IgD-negative memory B cell (primary cell): ENCODE measurements around the gene SPCS3. TPM values are rescaled to one million over a fixed set of nuclear protein-coding genes. Genes with fewer than 3 reads are reported as not detected.
"Not testable (repeated sequence)": the region's sequence is repeated elsewhere in the genome, so short reads cannot be mapped to it uniquely, and the experiment has no call there.

ENCODE experiments used
- H3K27ac Mint-ChIP-seq, 3 donors: one replicate each; pipeline ENCODE4 v1.8.0; 2020 to 2022; ENCODE audit warnings: mild to moderate bottlenecking in 3 of 3, mixed read lengths in 3 of 3, moderate library complexity in 1 of 3
- H3K27me3 Mint-ChIP-seq: one replicate; pipeline ENCODE4 v1.8.0; 2021; ENCODE audit warnings: mixed read lengths
- H3K36me3 Mint-ChIP-seq: one replicate; pipeline ENCODE4 v1.8.0; 2020; ENCODE audit warnings: mild to moderate bottlenecking, mixed read lengths
- H3K4me1 Mint-ChIP-seq, 3 donors: one replicate each; pipeline ENCODE4 v1.8.0; 2020 to 2022; ENCODE audit warnings: mixed read lengths in 3 of 3, mild to moderate bottlenecking in 1 of 3
- H3K4me3 Mint-ChIP-seq, 4 donors: one replicate each; pipeline ENCODE4 v1.8.0; 2020 to 2022; ENCODE audit warnings: mild to moderate bottlenecking in 4 of 4, mixed read lengths in 4 of 4, moderate library complexity in 3 of 4
- H3K9me3 Mint-ChIP-seq, 3 donors: one replicate each; pipeline ENCODE4 v1.8.0; 2020 to 2021; ENCODE audit warnings: mixed read lengths in 3 of 3, mild to moderate bottlenecking in 1 of 3
- polyA plus RNA-seq: library from polyadenylated mRNA; unstranded; fragments of 300-500 nt; fragmentation: Illumina TruSeq; gene quantifications from one replicate; pipeline ENCODE4 v1.2.3, GENCODE V29; 2021

The SPCS3 gene
- polyA plus RNA-seq, 1 donor from 2014 or later, result 53.5 TPM

DNA sequence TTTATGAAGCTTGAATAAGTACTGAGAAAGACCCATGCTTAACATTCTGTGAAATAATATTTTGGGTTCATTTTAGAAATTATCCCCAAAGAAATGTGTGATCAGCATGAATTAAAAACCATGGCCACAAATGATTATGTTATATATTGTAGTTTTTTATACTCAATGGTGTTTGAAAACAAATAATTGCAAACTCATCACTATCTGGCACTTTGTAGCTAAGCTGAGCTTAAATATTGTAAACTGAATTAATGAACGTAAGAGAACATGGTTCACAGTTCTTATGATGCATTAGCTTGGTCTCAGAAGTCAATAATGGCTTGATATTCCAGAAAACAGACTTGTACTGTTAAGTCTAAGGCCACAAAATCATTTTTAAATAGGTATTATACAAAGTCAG lies 26.1 kb upstream of the SPCS3 start:
- no peaks in the 10 kb centered on the region for H3K36me3 Mint-ChIP-seq
- H3K9me3 Mint-ChIP-seq, result no peaks in the 10 kb centered on the region
- H3K27ac Mint-ChIP-seq, result no peak overlapping the region
- H3K27me3 Mint-ChIP-seq, result no peaks in the 10 kb centered on the region
- H3K4me3 Mint-ChIP-seq, result no peak overlapping the region
- H3K4me1 Mint-ChIP-seq, result no peaks in the 10 kb centered on the region

DNA sequence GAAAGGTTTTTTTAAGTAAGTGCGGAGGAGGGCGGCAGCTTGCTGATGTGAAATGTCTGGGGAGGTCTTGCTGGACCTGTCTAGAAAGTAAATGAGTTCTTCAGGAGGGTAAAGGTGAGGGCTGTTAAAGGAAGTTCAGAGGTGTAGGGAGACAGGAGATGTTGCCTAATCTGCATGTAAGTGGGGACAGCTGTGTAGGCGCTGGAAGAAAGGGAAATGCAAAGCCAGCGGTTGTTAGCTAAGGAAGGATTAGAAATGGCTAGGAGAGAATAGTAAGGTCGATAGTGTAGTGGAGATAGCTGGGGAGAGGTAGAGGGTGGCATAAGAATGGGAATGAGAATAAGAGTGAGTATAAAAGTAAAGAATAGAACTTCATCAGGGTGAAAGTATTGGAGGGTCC lies 23.9 kb upstream of the SPCS3 start:
- H3K4me1 Mint-ChIP-seq, H3K36me3 Mint-ChIP-seq, H3K27ac Mint-ChIP-seq, H3K27me3 Mint-ChIP-seq, H3K9me3 Mint-ChIP-seq, H3K4me3 Mint-ChIP-seq: not testable (repeated sequence)

DNA sequence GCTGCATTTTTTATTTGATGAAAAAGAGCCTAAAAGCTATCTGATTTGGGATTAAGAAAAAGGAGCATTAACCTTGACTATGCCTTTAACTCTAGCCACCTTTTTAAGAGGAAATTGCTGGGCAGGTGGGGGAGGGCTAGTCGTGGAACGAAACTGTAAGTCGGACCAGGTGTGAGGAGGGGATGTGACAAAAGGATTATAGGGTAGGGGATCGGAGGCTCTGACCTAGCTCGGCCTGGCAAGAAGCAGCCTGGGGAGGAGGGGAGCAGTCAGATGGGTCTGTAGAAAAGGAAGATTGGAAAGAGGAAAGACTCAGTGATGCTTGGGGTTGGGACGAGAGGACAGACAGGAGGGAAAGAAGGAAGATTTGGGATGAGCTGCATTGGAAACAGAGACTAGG lies 21.1 kb upstream of the SPCS3 start:
- H3K4me3 Mint-ChIP-seq, result no peak overlapping the region
- no peaks in the 10 kb centered on the region for H3K9me3 Mint-ChIP-seq
- H3K36me3 Mint-ChIP-seq, result no peaks in the 10 kb centered on the region
- no peak overlapping the region for H3K27ac Mint-ChIP-seq
- H3K27me3 Mint-ChIP-seq, result peaks cover 1% of the 10 kb centered on the region
- no peaks in the 10 kb centered on the region for H3K4me1 Mint-ChIP-seq

DNA sequence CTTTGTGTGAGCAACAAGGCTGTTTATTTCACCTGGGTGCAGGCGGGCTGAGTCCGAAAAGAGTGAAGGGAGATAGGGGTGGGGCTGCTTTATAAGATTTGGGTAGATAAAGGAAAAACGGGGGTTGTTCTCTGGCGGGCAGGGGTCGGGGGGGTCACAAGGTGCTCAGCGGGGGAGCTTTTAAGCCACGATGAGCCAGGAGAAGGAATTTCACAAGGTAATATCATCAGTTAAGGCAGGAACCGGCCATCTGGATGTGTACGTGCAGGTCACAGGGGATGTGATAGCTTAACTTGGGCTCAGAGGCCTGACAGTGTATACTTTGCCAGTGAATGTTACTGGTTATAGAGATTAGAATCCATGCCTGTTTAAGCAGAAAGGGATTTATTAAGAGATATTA lies 19.7 kb upstream of the SPCS3 start:
- H3K36me3 Mint-ChIP-seq, result no peaks in the 10 kb centered on the region
- no peaks in the 10 kb centered on the region for H3K9me3 Mint-ChIP-seq
- peaks cover 5% of the 10 kb centered on the region for H3K27me3 Mint-ChIP-seq
- H3K4me1 Mint-ChIP-seq, result no peaks in the 10 kb centered on the region
- H3K4me3 Mint-ChIP-seq, result no peak overlapping the region
- H3K27ac Mint-ChIP-seq, result no peak overlapping the region

DNA sequence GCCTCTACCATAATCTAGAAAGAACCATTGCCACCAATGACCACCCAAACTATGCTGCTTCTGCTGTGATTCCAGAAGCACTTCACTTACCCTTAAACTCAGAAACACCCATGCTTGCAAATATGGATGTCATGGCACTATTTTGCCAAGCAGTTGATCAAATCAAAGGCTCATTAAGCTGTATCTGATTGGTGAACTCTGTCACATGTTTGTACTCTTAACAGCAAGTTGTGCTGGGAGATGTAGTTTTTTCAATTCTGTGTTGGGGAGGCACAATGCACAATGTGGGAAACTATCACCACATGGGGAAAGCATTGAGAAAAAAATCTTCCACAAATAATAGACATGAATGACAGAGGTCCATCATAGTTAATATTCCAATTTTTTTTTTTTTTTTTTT lies 19.2 kb upstream of the SPCS3 start:
- Mint-ChIP-seq H3K9me3 (no peaks in the 10 kb centered on the region), H3K27ac (no peak overlapping the region), H3K27me3 (peaks cover 8% of the 10 kb centered on the region), H3K36me3 (no peaks in the 10 kb centered on the region), H3K4me1 (no peaks in the 10 kb centered on the region), H3K4me3 (no peak overlapping the region)

DNA sequence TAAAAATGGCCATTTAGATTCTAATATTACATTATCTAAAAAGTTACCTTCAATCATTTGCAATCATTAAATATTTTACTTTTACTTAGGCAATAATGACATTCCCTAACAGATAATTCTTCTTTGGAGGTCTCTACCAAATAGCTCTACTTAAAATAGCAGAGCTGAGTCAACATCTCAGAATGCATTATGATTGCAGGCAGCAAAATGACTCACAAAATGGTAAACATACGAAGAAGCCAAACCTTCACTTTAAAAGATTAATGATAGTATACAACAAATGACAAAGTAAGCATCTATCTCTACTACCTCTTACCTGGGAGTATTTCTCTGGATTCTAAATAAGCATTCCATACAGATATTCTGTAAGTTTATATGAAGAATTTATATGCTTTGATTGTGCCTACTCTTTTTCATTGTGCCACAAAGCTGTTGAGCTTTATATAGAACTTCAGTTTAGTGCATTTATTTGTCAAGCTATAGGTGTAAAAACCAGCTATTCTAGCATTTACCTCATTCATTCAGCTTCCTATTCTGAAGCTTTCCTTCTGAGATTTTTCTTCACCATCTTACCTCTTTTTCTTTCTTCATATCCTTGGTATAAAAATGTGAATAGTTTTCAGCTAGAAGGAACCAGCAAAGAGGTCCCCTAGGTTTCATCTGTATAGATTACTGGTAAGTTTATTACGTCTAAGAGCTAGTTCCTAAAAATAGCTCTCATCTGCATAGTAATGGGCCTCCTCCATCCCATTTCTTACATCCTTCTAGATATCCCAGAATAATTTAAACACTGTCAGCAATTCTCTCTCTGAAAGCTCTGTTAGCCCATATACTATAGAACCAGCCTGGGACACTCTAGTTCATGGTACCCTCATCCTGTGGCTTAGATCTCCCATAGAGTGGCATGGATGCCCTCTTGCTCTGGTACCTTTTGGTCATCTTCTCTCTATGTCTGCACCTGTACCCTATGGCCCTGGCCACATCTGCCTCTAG lies 17.2 kb upstream of the SPCS3 start:
- Mint-ChIP-seq H3K36me3 (no peaks in the 10 kb centered on the region), H3K4me3 (no peak overlapping the region), H3K27me3 (peaks cover 8% of the 10 kb centered on the region), H3K9me3 (no peaks in the 10 kb centered on the region), H3K27ac (no peak overlapping the region), H3K4me1 (no peaks in the 10 kb centered on the region)

DNA sequence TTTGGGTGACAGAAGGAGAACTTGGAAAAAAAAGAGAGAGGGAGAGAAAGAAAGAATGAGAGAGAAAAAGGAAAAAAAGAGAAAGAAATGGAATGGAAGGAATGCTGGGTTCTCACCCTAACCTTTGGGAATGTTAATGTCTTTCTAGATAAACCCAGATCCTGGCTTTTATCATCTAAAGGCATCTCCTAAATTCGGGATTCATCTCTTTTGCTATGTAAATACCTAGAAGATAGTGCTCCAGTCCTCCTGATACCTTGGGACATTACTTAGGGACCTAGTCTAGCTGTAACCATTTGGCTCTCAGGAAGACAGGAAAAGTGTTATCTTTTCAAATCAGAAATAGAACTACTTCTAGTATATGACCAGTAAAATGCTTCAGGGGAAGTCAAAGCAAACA lies 15.8 kb upstream of the SPCS3 start:
- Mint-ChIP-seq H3K27me3 (peaks cover 8% of the 10 kb centered on the region), H3K9me3 (no peaks in the 10 kb centered on the region), H3K36me3 (no peaks in the 10 kb centered on the region), H3K4me3 (peak overlapping the region in 1 of 4 donors; percentile 20), H3K4me1 (peaks cover 0 to 7% (median 2%) of the 10 kb centered on the region in 3 donors), H3K27ac (no peak overlapping the region)

DNA sequence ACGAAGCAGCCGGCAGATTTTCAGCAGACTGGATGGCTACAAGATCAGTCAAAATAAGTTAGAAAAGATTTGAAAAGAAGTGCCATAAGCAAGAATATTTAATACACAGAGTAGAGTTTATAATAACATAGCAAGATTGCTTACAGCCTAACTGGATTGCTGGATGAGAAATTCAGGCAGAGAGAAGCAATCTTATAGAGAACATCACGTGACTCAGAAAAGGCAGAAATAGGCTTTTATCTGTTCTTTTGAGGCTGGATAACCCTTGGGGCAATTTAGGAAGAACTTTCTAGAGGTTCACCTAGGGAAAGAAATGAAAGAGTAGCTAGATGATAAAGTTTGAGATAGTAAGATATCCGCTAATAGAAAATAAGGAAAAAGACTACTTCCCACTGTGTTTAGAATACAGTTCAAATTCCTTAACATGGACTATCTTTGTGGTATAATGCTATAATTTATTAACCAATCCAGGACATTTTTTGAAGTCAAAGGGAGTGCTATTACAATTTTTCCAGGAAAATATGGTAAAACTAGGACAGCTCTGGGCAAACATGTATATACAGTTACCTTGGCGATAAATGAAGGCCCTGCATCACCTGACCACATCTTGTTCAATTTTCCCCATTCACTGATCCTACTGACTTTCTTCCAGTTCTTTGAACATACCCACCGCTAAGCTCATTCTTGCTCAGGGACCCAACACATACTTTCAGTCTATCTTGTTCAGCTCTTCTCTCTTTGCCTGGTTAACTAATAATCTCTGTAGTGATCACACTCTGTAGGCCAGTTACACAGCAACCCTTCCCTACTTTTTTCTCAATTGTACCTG lies 12.7 kb upstream of the SPCS3 start:
- Mint-ChIP-seq H3K4me1 (peaks cover 0 to 8% (median 6%) of the 10 kb centered on the region in 3 donors), H3K27me3 (peaks cover 10% of the 10 kb centered on the region), H3K9me3 (no peaks in the 10 kb centered on the region), H3K36me3 (no peaks in the 10 kb centered on the region), H3K27ac (no peak overlapping the region), H3K4me3 (no peak overlapping the region)

DNA sequence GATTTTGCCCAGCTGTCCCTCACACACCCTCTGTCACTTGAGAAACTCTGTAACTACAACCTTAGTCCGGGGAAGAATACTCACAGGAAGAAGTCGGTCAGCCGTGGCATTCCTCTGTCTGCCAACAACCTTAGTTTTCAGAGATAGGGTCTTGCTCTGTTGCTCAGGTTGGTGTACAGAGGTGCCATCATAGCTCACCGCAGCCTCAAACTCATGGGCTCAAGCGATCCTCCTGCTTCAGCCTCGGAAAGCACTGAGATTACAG lies 12.2 kb upstream of the SPCS3 start:
- Mint-ChIP-seq H3K4me1 (peaks cover 0 to 8% (median 6%) of the 10 kb centered on the region in 3 donors), H3K36me3 (peaks cover 2% of the 10 kb centered on the region), H3K27me3 (peaks cover 10% of the 10 kb centered on the region), H3K9me3 (no peaks in the 10 kb centered on the region), H3K27ac (no peak overlapping the region), H3K4me3 (no peak overlapping the region)

DNA sequence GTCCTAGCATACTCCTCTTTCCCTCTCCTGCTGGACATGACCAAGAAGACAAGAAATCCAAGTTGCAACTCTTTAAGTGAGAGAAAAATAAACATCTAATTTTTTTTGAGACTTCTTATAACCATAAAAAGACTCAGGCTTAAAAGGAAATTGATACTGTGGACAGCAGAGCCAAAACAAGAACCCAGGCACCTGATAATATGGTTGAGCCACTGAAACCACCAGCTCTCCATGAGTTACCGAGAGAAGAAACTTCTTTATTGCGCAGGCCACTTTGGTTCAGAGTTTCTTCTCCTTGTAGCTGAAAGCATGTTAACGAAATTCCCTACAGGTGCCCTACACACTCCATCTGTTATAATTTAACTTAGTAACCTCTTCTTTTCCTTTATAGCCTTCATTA lies 11.3 kb upstream of the SPCS3 start:
- Mint-ChIP-seq H3K4me3 (peak overlapping the region in 1 of 4 donors; percentile 45), H3K27ac (peak overlapping the region in 1 of 3 donors; percentile 33), H3K9me3 (no peaks in the 10 kb centered on the region), H3K4me1 (peaks cover 0 to 8% (median 6%) of the 10 kb centered on the region in 3 donors), H3K36me3 (peaks cover 2% of the 10 kb centered on the region), H3K27me3 (peaks cover 10% of the 10 kb centered on the region)

DNA sequence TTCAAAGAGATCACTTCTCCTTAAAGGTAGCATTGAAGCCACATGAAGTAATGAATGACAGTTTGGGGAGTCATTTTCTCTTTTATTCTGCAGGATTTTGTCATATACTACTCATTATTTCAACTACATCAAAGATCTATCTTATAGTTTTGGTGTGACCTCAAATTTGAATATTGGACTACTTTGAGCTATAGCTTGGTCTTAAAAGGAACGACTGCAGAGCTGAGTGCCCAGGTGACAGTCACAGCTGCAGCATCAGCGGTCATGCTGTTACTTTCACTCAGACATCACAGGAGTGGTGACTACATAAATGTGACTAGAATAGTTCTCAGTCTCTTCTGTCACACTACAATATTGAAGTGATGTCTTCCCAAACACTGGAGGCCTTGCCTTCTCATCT lies 10.7 kb upstream of the SPCS3 start:
- no peaks in the 10 kb centered on the region for H3K9me3 Mint-ChIP-seq
- peaks cover 3% of the 10 kb centered on the region for H3K36me3 Mint-ChIP-seq
- peak overlapping the region in 1 of 3 donors; percentile 33 for H3K27ac Mint-ChIP-seq
- H3K27me3 Mint-ChIP-seq, result peaks cover 7% of the 10 kb centered on the region
- peaks cover 0 to 8% (median 6%) of the 10 kb centered on the region in 3 donors for H3K4me1 Mint-ChIP-seq
- peak overlapping the region in 1 of 4 donors; percentile 45 for H3K4me3 Mint-ChIP-seq

DNA sequence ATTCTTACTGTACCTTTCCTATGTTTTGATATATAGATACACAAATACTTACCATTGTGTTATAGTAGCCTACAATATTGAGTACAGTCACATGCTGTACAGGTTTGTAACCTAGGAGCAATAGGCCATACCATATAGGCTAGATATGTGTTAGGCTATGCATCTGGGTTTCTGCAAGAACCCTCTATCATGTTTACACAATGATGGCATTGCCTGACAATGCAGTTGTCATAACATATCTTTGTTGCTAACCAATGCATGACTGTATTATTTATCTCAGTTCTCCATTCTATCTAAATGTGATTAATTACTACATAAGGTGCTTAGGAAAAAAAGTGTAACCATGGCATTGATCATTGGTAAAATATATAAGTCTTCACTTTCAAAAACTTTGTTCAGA lies 10.0 kb upstream of the SPCS3 start:
- H3K27ac Mint-ChIP-seq, result no peak overlapping the region
- H3K4me3 Mint-ChIP-seq, result no peak overlapping the region
- H3K9me3 Mint-ChIP-seq, result no peaks in the 10 kb centered on the region
- peaks cover 0 to 8% (median 6%) of the 10 kb centered on the region in 3 donors for H3K4me1 Mint-ChIP-seq
- H3K36me3 Mint-ChIP-seq, result peaks cover 5% of the 10 kb centered on the region
- peaks cover 5% of the 10 kb centered on the region for H3K27me3 Mint-ChIP-seq

DNA sequence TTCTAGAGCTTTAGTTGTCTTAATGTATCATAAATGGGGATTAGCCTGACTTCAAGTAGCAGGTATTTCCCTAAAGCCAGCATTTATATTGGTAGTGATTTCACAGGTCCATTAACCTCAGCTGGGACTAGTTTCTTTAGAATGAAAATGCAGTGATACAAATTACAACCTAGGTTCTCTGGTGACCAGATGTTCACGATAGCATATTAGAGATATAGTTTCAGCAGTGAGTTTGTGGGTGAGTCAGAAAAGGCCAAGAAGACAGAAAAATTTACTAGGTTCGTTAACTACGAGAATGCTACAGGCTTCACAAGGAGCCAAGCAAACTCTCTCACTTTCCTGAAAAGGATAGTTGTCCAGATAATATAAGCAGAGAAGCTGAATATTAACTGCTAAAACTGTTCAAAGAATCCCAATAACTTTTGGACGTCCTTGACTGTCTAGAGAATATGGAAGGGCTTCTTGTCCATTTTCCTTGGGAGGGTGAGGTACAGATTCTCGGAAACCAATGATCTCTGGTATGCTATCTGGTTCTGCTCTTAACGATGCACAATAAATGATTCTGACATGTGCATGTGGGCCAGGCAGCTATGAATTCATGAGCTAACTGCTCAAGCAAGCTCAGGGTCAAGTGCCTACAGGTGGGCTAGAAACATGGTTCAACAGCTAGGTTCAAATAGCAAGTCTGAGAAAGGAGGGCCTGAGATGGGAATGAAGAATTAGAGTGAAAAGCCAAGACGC lies 6.0 kb upstream of the SPCS3 start:
- Mint-ChIP-seq H3K27ac (no peak overlapping the region), H3K36me3 (peaks cover 7% of the 10 kb centered on the region), H3K27me3 (peaks cover 2% of the 10 kb centered on the region), H3K9me3 (no peaks in the 10 kb centered on the region), H3K4me1 (peaks cover 7 to 12% (median 8%) of the 10 kb centered on the region in 3 donors), H3K4me3 (no peak overlapping the region)

DNA sequence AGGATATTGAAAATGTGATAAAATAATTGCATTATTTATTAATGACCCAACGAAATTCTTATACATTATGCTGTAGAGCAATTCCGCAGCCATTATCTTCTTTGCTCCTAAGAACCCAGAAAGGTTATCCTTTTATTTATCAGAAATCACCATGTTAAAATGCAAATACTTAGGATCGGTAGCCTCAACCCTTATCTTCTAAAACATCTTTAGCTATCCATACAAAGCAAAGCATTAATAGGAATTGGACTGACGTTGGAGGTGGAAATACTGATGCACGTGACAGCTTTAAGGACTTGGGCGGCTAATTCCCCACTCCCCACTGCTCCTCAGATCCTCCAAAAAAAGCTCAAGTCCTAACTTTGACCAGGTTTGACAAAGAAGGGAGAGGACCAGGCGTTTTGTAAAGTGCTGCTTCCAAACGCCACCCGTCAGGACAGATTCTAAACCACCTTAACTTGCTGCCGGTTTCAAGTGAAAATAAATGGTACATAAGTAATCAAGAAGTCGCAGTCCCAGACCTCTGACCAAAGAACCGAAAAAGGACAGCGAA lies 539 bp upstream of the SPCS3 start:
- Mint-ChIP-seq H3K27me3 (no peaks in the 10 kb centered on the region), H3K9me3 (no peaks in the 10 kb centered on the region), H3K4me3 (peak overlapping the region; percentile 90 to 98 (median 94)), H3K27ac (peak overlapping the region; percentile 86 to 96 (median 95)), H3K36me3 (peaks cover 3% of the 10 kb centered on the region), H3K4me1 (peaks cover 27 to 44% (median 32%) of the 10 kb centered on the region in 3 donors)
